HG03432 (cell line): ENCODE measurements around the gene ITGA1.
"Not testable (repeated sequence)": the region's sequence is repeated elsewhere in the genome, so short reads cannot be mapped to it uniquely, and the experiment has no call there.

Experiments
- ATAC-seq: cut with Tn5 transposase; IDR thresholded peaks from one replicate; pipeline ENCODE4 v1.9.1; 2021; ENCODE audit warnings: mild to moderate bottlenecking, moderate library complexity; ENCODE audit not compliant: unreplicated experiment

ITGA1 gene

GRCh38 chr5:52861368-52861767 is 73.7 kb downstream of the ITGA1 start:
- ATAC-seq: no peak

GRCh38 chr5:52863715-52864290 is 76.1 kb downstream of the ITGA1 start:
- ATAC-seq: no peak

- no peak for ATAC-seq
Measured at GRCh38 chr5:52864371-52864770, 76.7 kb downstream of the ITGA1 start.

GRCh38 chr5:52864884-52865283 is 77.2 kb downstream of the ITGA1 start:
- no peak for ATAC-seq

GRCh38 chr5:52865991-52866390 is 78.3 kb downstream of the ITGA1 start:
- ATAC-seq: not testable (repeated sequence)

GRCh38 chr5:52867809-52868208 is 80.1 kb downstream of the ITGA1 start:
- ATAC-seq: no peak

- ATAC-seq: no peak
Measured at GRCh38 chr5:52868417-52868816, 80.7 kb downstream of the ITGA1 start.

- no peak for ATAC-seq
Measured at GRCh38 chr5:52869391-52869790, 81.7 kb downstream of the ITGA1 start.

GRCh38 chr5:52870448-52870847 is 82.7 kb downstream of the ITGA1 start:
- no peak for ATAC-seq

GRCh38 chr5:52875827-52876226 is 88.1 kb downstream of the ITGA1 start:
- no peak for ATAC-seq

- ATAC-seq: no peak
Measured at GRCh38 chr5:52876456-52876855, 88.7 kb downstream of the ITGA1 start.

- ATAC-seq: no peak
Measured at GRCh38 chr5:52878656-52879055, 90.9 kb downstream of the ITGA1 start.

- no peak for ATAC-seq
Measured at GRCh38 chr5:52880541-52880940, 92.8 kb downstream of the ITGA1 start.

- ATAC-seq: no peak
Measured at GRCh38 chr5:52881468-52881867, 93.8 kb downstream of the ITGA1 start.

GRCh38 chr5:52883110-52883509 is 95.4 kb downstream of the ITGA1 start:
- no peak for ATAC-seq

- no peak for ATAC-seq
Measured at GRCh38 chr5:52884453-52884852, 96.7 kb downstream of the ITGA1 start.

- ATAC-seq: no peak
Measured at GRCh38 chr5:52885614-52886013, 97.9 kb downstream of the ITGA1 start.

GRCh38 chr5:52886206-52886605 is 98.5 kb downstream of the ITGA1 start:
- ATAC-seq: no peak

- no peak for ATAC-seq
Measured at GRCh38 chr5:52887066-52887465, 99.3 kb downstream of the ITGA1 start.

- ATAC-seq: no peak
Measured at GRCh38 chr5:52888363-52888762, 100.6 kb downstream of the ITGA1 start.

GRCh38 chr5:52892242-52892878 is 104.6 kb downstream of the ITGA1 start:
- no peak for ATAC-seq

- ATAC-seq: no peak
Measured at GRCh38 chr5:52893105-52893504, 105.4 kb downstream of the ITGA1 start.

GRCh38 chr5:52893863-52894262 is 106.1 kb downstream of the ITGA1 start:
- no peak for ATAC-seq
